HUES64 (cell line): ENCODE measurements around the gene XNDC1N.
"Not testable (repeated sequence)": the region's sequence is repeated elsewhere in the genome, so short reads cannot be mapped to it uniquely, and the experiment has no call there.

Experiments used
- H3K27ac ChIP-seq: 2 replicates; pipeline ENCODE4 v1.7.0; 2013; ENCODE audit warnings: low read depth, low read length, inconsistent platforms
- H3K27me3 ChIP-seq: 2 replicates; pipeline ENCODE4 v1.6.1; 2013; ENCODE audit warnings: mild to moderate bottlenecking, low read length; ENCODE audit not compliant: insufficient read depth
- H3K36me3 ChIP-seq: 2 replicates; pipeline ENCODE4 v1.6.1; 2013; ENCODE audit warnings: mild to moderate bottlenecking, low read length; ENCODE audit not compliant: insufficient read depth
- H3K4me1 ChIP-seq: 2 replicates; pipeline ENCODE4 v1.6.1; 2013; ENCODE audit warnings: mild to moderate bottlenecking, low read length, moderate library complexity; ENCODE audit not compliant: insufficient read depth
- H3K4me3 ChIP-seq: 2 replicates; pipeline ENCODE4 v1.5.1; 2013; ENCODE audit warnings: mild to moderate bottlenecking, low read length, moderate library complexity
- H3K9ac ChIP-seq: 2 replicates; pipeline ENCODE4 v1.6.1; 2013; ENCODE audit warnings: mild to moderate bottlenecking, low read depth, low read length
- H3K9me3 ChIP-seq: 2 replicates; pipeline ENCODE4 v1.6.1; 2013; ENCODE audit warnings: low read depth, low read length; ENCODE audit not compliant: insufficient read depth
- whole genome bisulfite sequencing: fragments of 150-250, 120-280 bp; methylation state at CpG from one replicate; pipeline ENCODE4 v1.1.7; 2013; ENCODE audit warnings: missing lambda C conversion rate; 5-methylcytosine and 5-hydroxymethylcytosine counted together

XNDC1N gene

GRCh38 chr11:71908218-71908617 is 20.2 kb downstream of the XNDC1N start:
- Histone ChIP-seq H3K4me3 (no peak overlapping the region), H3K9me3 (no peaks in the 10 kb centered on the region), H3K27me3 (no peaks in the 10 kb centered on the region), H3K9ac (no peak overlapping the region), H3K36me3 (peaks cover 4% of the 10 kb centered on the region; the same call in 1 of the 2 replicates), H3K27ac (no peak overlapping the region), H3K4me1 (no peaks in the 10 kb centered on the region)
- WGBS, result 83% methylated on average over 7 of the region's 9 CpGs

GRCh38 chr11:71901137-71901536 is 27.3 kb downstream of the XNDC1N start:
- H3K36me3 ChIP-seq, H3K4me1 ChIP-seq: not testable (repeated sequence)
- 88% methylated on average over 14 of the region's 14 CpGs for WGBS

GRCh38 chr11:71895961-71896360 is 32.4 kb downstream of the XNDC1N start:
- H3K9me3 ChIP-seq, result no peaks in the 10 kb centered on the region
- no peaks in the 10 kb centered on the region for H3K4me1 ChIP-seq
- no peaks in the 10 kb centered on the region for H3K27me3 ChIP-seq
- no peak overlapping the region for H3K4me3 ChIP-seq
- no peak overlapping the region for H3K27ac ChIP-seq
- no peak overlapping the region for H3K9ac ChIP-seq
- H3K36me3 ChIP-seq, result no peaks in the 10 kb centered on the region
- 94% methylated on average over 12 of the region's 12 CpGs for WGBS

More at GRCh38 chr11:71901137-71901536, 27.3 kb downstream of the XNDC1N start:
- H3K9me3 ChIP-seq, H3K27me3 ChIP-seq, H3K27ac ChIP-seq, H3K9ac ChIP-seq, H3K4me3 ChIP-seq: not testable (repeated sequence)

- H3K4me1 ChIP-seq, H3K36me3 ChIP-seq, H3K9me3 ChIP-seq, H3K9ac ChIP-seq, H3K27ac ChIP-seq, H3K4me3 ChIP-seq, H3K27me3 ChIP-seq: not testable (repeated sequence)
- 92% methylated on average over 14 of the region's 14 CpGs for WGBS
Observed at GRCh38 chr11:71889181-71889872, 39.1 kb downstream of the XNDC1N start.

- not testable (repeated sequence) for H3K9me3 ChIP-seq, H3K4me1 ChIP-seq, H3K4me3 ChIP-seq, H3K36me3 ChIP-seq, H3K9ac ChIP-seq, H3K27ac ChIP-seq, H3K27me3 ChIP-seq
- WGBS, result 81% methylated on average over 14 of the region's 14 CpGs
Observed at GRCh38 chr11:71888335-71889010, 39.9 kb downstream of the XNDC1N start.

GRCh38 chr11:71885806-71886205 is 42.6 kb downstream of the XNDC1N start:
- H3K4me1 ChIP-seq, H3K4me3 ChIP-seq, H3K9me3 ChIP-seq, H3K27me3 ChIP-seq, H3K27ac ChIP-seq, H3K36me3 ChIP-seq, H3K9ac ChIP-seq: not testable (repeated sequence)
- 95% methylated on average over 11 of the region's 12 CpGs for WGBS
